B cell (primary cell): ENCODE data around the gene CLEC1A. TPM values are rescaled to one million over a fixed set of nuclear protein-coding genes. Genes with fewer than 3 reads are reported as not detected.

ENCODE experiments used
- ATAC-seq: fragments of 200-7000 bp; cut with Tn5 transposase; one replicate; pipeline ENCODE4 v1.10.0; 2021; ENCODE audit warnings: low read depth, mild to moderate bottlenecking, moderate number of reproducible peaks, moderate library complexity
- CTCF ChIA-PET: fragments of 350-600 bp; sonication (Branson Sonifier 250); formaldehyde crosslinking; loops from one replicate; lab custom pipeline; 2021; ENCODE audit warnings: antibody characterized with exemption, inconsistent platforms; lab: Charles Lee
- POLR2A ChIA-PET: fragments of 350-600 bp; sonication (Branson Sonifier 250); formaldehyde crosslinking; loops from one replicate; lab custom pipeline; 2021; ENCODE audit warnings: antibody characterized with exemption; lab: Charles Lee
- DNase-seq: peaks from one replicate; pipeline ENCODE4 v3.0.0; 2013
- H2AFZ ChIP-seq: 2 replicates; pipeline ENCODE4 v1.6.1; 2012; ENCODE audit warnings: mild to moderate bottlenecking, low read depth, low read length; ENCODE audit not compliant: insufficient read depth, poor library complexity, severe bottlenecking
- H3K27ac ChIP-seq, 2 donors: 1 replicate in 1 of 2; 2 replicates in 1 of 2; pipeline ENCODE4 v1.5.1; 2012 to 2013; ENCODE audit warnings: low read length in 2 of 2, mild to moderate bottlenecking in 2 of 2, moderate library complexity in 1 of 2
- H3K27me3 ChIP-seq, 4 experiments: fragments of 200-600 bp in 1 of 4; sonication (generic) in 1 of 4; replicated peaks in 1 of 4; 1 replicate in 2 of 4; 2 replicates in 2 of 4; pipeline versions ENCODE4 v1.6.1 to v1.7.0; 2013 to 2016; ENCODE audit warnings: low read length in 3 of 4, mild to moderate bottlenecking in 2 of 4, mixed read lengths in 1 of 4, moderate library complexity in 1 of 4; ENCODE audit not compliant: insufficient read depth in 4 of 4, control insufficient read depth in 3 of 4; ENCODE audit errors: control extremely low read depth in 1 of 4
- H3K36me3 ChIP-seq, 2 experiments: replicated peaks in 1 of 2; 1 replicate in 1 of 2; 2 replicates in 1 of 2; pipeline versions ENCODE4 v1.6.1 to v1.7.1; 2013; ENCODE audit warnings: low read length in 1 of 2; ENCODE audit not compliant: insufficient read depth in 2 of 2, control insufficient read depth in 1 of 2; ENCODE audit errors: control extremely low read depth in 1 of 2, extremely low read depth in 1 of 2
- H3K4me1 ChIP-seq, 2 donors: fragments of 200-600 bp in 1 of 2; sonication (generic) in 1 of 2; 1 replicate in 1 of 2; 2 replicates in 1 of 2; pipeline versions ENCODE4 v1.5.1 to v1.6.1; 2013 to 2017; ENCODE audit warnings: low read length in 2 of 2; ENCODE audit not compliant: control insufficient read depth in 2 of 2, insufficient read depth in 2 of 2
- H3K4me2 ChIP-seq: replicated peaks from 2 replicates; pipeline ENCODE3; 2012; ENCODE audit warnings: mild to moderate bottlenecking, low read depth, low read length; ENCODE audit not compliant: poor library complexity, severe bottlenecking
- H3K4me3 ChIP-seq, 5 experiments: fragments of 200-600 bp in 1 of 5; sonication (generic) in 1 of 5; 1 replicate in 3 of 5; 2 replicates in 2 of 5; pipeline versions ENCODE4 v1.5.1 to v1.7.0; 2011 to 2016; ENCODE audit warnings: low read length in 4 of 5, mild to moderate bottlenecking in 4 of 5, low read depth in 2 of 5, control low read depth in 1 of 5, moderate library complexity in 1 of 5; ENCODE audit not compliant: insufficient read depth in 1 of 5; ENCODE audit errors: control extremely low read depth in 1 of 5, extremely low read depth in 1 of 5
- H3K79me2 ChIP-seq: fragments of 200-600 bp; sonication (generic); one replicate; pipeline ENCODE4 v1.6.0; 2016; ENCODE audit warnings: low read length; ENCODE audit not compliant: control insufficient read depth, insufficient read depth
- H3K9ac ChIP-seq: fragments of 200-600 bp; sonication (generic); 2 replicates; pipeline ENCODE4 v1.6.1; 2017; ENCODE audit warnings: mild to moderate bottlenecking, low read length, moderate library complexity
- H3K9me3 ChIP-seq, 3 donors: one replicate each; pipeline versions ENCODE4 v1.6.1 to v1.7.1; 2013; ENCODE audit warnings: low read length in 2 of 3; ENCODE audit not compliant: control insufficient read depth in 2 of 3, insufficient read depth in 1 of 3; ENCODE audit errors: control extremely low read depth in 1 of 3
- H4K20me1 ChIP-seq: 2 replicates; pipeline ENCODE4 v1.6.0; 2012; ENCODE audit warnings: mild to moderate bottlenecking, low read length; ENCODE audit not compliant: insufficient read depth, control insufficient read depth, poor library complexity, severe bottlenecking
- H3K27ac Mint-ChIP-seq: one replicate; pipeline ENCODE4 v1.8.0; 2021; ENCODE audit warnings: mixed read lengths
- H3K27me3 Mint-ChIP-seq: one replicate; pipeline ENCODE4 v1.8.0; 2021; ENCODE audit warnings: mixed read lengths
- H3K4me1 Mint-ChIP-seq: one replicate; pipeline ENCODE4 v1.8.0; 2021; ENCODE audit warnings: mixed read lengths
- H3K4me3 Mint-ChIP-seq: one replicate; pipeline ENCODE4 v1.8.0; 2021; ENCODE audit warnings: mixed read lengths
- H3K9me3 Mint-ChIP-seq: one replicate; pipeline ENCODE4 v1.8.0; 2022; ENCODE audit warnings: mixed read lengths; ENCODE audit not compliant: insufficient read depth
- CTCF ChIP-seq: fragments of 200-600 bp; IDR thresholded peaks from one replicate; pipeline ENCODE4 v1.8.0; 2022; ENCODE audit warnings: antibody characterized with exemption, mild to moderate bottlenecking
- EZH2 ChIP-seq: IDR thresholded peaks from 2 replicates; pipeline ENCODE4 v1.6.1; 2012; ENCODE audit warnings: borderline replicate concordance, low read depth, mild to moderate bottlenecking, moderate library complexity, low read length; ENCODE audit not compliant: insufficient read depth, poor library complexity, severe bottlenecking
- WGBS: methylation state at CpG from one replicate; pipeline ENCODE4 v1.1.5; 2013; ENCODE audit warnings: missing lambda C conversion rate; ENCODE audit not compliant: insufficient coverage; 5-methylcytosine and 5-hydroxymethylcytosine counted together
- intact Hi-C: fragments of 100-400 bp; cut with micrococcal nuclease; formaldehyde crosslinking; loops from one replicate; pipeline ENCODE4 v1.10.0; 2022
- polyA plus RNA-seq: library from polyadenylated mRNA; depleted of rRNA; stranded (reverse); fragments of >200 nt; gene quantifications from 2 replicates; pipeline ENCODE4 v1.2.3, GENCODE V29; 2012
- total RNA-seq, 2 donors: library from RNA; stranded (reverse); fragments of 120-200 nt in 1 of 2; gene quantifications; 1 replicate in 1 of 2; 2 replicates in 1 of 2; pipeline versions ENCODE4 v1.2.3 to v1.2.4, GENCODE V29; 2013 to 2022

Gene CLEC1A
- total and polyA plus RNA-seq, 2 donors (not counting 1 experiment from before 2014, with no cell fraction given): 0.10 TPM; not detected in 1

- 0% methylated on average over 4 of the region's 7 CpGs for WGBS
- intact Hi-C loops: no loop called here
- Histone ChIP-seq H3K4me3 (peak overlapping the region in 1 of 5 experiments; percentile 17), H3K9me3 (no peaks in the 10 kb centered on the region), H3K36me3 (no peaks in the 10 kb centered on the region), H3K4me2 (peak overlapping the region; percentile 25), H3K27me3 (peaks cover 0 to 8% (median 0%) of the 10 kb centered on the region in 4 experiments), H3K9ac (no peak overlapping the region), H3K79me2 (no peaks in the 10 kb centered on the region), H3K4me1 (peaks cover 6 to 15% of the 10 kb centered on the region in 2 donors), H2AFZ (no peak overlapping the region), H4K20me1 (no peaks in the 10 kb centered on the region), H3K27ac (no peak overlapping the region)
- CTCF ChIA-PET: no interaction called here
- Mint-ChIP-seq H3K4me1 (peaks cover 10% of the 10 kb centered on the region), H3K9me3 (no peaks in the 10 kb centered on the region), H3K27me3 (peaks cover 26% of the 10 kb centered on the region), H3K27ac (no peak overlapping the region), H3K4me3 (peak overlapping the region; percentile 29)
- POLR2A ChIA-PET: no interaction called here
- ATAC-seq: no peak
- TF ChIP-seq CTCF: no peak
- TF ChIP-seq EZH2: no peak
- peak; percentile 15 for DNase-seq
Observed at GRCh38 chr12:10052193-10052913, 46.4 kb downstream of the CLEC1A start.

- peaks cover 6 to 15% of the 10 kb centered on the region in 2 donors for H3K4me1 ChIP-seq
- TF ChIP-seq CTCF (no peak), EZH2 (no peak)
- ChIA-PET CTCF (no interaction called here), POLR2A (no interaction called here)
- peaks cover 0 to 9% (median 5%) of the 10 kb centered on the region in 4 experiments for H3K27me3 ChIP-seq
- no peaks in the 10 kb centered on the region for H3K36me3 ChIP-seq
- Mint-ChIP-seq H3K27me3 (peaks cover 25% of the 10 kb centered on the region), H3K9me3 (no peaks in the 10 kb centered on the region), H3K4me1 (peaks cover 10% of the 10 kb centered on the region), H3K27ac (no peak overlapping the region), H3K4me3 (no peak overlapping the region)
- no peak overlapping the region for H2AFZ ChIP-seq
- no peak overlapping the region for H3K9ac ChIP-seq
- no peak overlapping the region for H3K4me2 ChIP-seq
- H4K20me1 ChIP-seq: no peaks in the 10 kb centered on the region
- 44% methylated on average over 2 of the region's 3 CpGs for WGBS
- H3K79me2 ChIP-seq: no peaks in the 10 kb centered on the region
- ATAC-seq (no peak), DNase-seq (no peak)
- no peak overlapping the region for H3K27ac ChIP-seq
- H3K4me3 ChIP-seq: no peak overlapping the region
- no peaks in the 10 kb centered on the region for H3K9me3 ChIP-seq
- intact Hi-C loops: no loop called here
Observed at GRCh38 chr12:10048526-10048925, 50.3 kb downstream of the CLEC1A start.
